GM18505 (cell line): ENCODE data around the gene STAG1.
A peak's percentile ranks its signal among the peaks of the same experiment; 100 is the strongest.
"Not testable (repeated sequence)": the region's sequence is repeated elsewhere in the genome, so short reads cannot be mapped to it uniquely, and the experiment has no call there.

Experiments
- ATAC-seq: cut with Tn5 transposase; IDR thresholded peaks from one replicate; pipeline ENCODE4 v1.9.1; 2021; ENCODE audit not compliant: unreplicated experiment
- POLR2A ChIP-seq: IDR thresholded peaks from 4 replicates; pipeline ENCODE4 v1.6.1; 2011; ENCODE audit warnings: borderline replicate concordance; ENCODE audit not compliant: insufficient read depth, insufficient read length; ENCODE audit errors: extremely low read depth

The STAG1 gene

GRCh38 chr3:136753326-136753939, 1.3 kb upstream of the STAG1 start:
- TF ChIP-seq POLR2A, result no peak
- ATAC-seq, result no peak

GRCh38 chr3:136752422-136753325, 496 bp upstream of the STAG1 start:
- ATAC-seq, result peak; percentile 84
- TF ChIP-seq POLR2A, result peak; percentile 86

GRCh38 chr3:136751316-136752171, 634 bp downstream of the STAG1 start:
- peak; percentile 25 for ATAC-seq
- peak; percentile 68 for TF ChIP-seq POLR2A

GRCh38 chr3:136750897-136751315, 1.3 kb downstream of the STAG1 start:
- ATAC-seq, result no peak
- no peak for TF ChIP-seq POLR2A

GRCh38 chr3:136750209-136750896, 1.8 kb downstream of the STAG1 start:
- TF ChIP-seq POLR2A, result peak; percentile 20
- ATAC-seq, result no peak

GRCh38 chr3:136749602-136750001, 2.6 kb downstream of the STAG1 start:
- not testable (repeated sequence) for ATAC-seq

- no peak for ATAC-seq
- no peak for TF ChIP-seq POLR2A
Measured at GRCh38 chr3:136749091-136749490, 3.1 kb downstream of the STAG1 start.

- no peak for TF ChIP-seq POLR2A
- ATAC-seq, result no peak
Measured at GRCh38 chr3:136745916-136746315, 6.3 kb downstream of the STAG1 start.

GRCh38 chr3:136741063-136741462, 11.1 kb downstream of the STAG1 start:
- ATAC-seq, result no peak

GRCh38 chr3:136740351-136740958, 11.7 kb downstream of the STAG1 start:
- no peak for TF ChIP-seq POLR2A
- ATAC-seq, result no peak

More at GRCh38 chr3:136741063-136741462, 11.1 kb downstream of the STAG1 start:
- TF ChIP-seq POLR2A, result no peak

GRCh38 chr3:136736950-136737349, 15.2 kb downstream of the STAG1 start:
- ATAC-seq, result not testable (repeated sequence)

GRCh38 chr3:136735103-136735502, 17.1 kb downstream of the STAG1 start:
- no peak for ATAC-seq
- no peak for TF ChIP-seq POLR2A
